ENCODE data around the gene TTC23.

DNA sequence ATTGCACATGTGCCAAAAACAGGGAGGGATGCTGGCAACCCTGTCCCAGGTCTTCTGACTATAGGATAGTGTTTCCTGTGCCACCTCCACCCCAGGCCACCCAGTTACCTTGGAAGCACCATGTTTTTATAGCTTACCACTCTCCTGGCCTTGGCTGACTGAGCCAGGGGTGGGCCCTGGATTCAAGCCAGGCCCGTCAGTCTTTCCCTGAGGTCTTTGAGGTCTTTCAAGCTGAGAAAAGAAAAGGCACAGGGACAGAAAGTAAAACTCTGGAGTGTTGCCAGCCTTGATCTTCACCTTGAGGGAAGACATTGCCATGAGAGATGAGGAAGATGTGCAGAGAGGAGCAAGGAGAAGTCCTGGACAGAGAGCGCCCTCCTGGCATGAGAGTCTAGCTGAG is 98.2 kb downstream of the TTC23 start:
- TF ChIP-seq HDGF (IDR thresholded peaks at IDR 0.05; ENCODE audit: borderline replicate concordance) (no peak), SUZ12 (IDR thresholded peaks at IDR 0.05) (no peak), NFRKB (IDR thresholded peaks at IDR 0.05) (no peak), FOXK2 (IDR thresholded peaks at IDR 0.05) (no peak), ELF4 (IDR thresholded peaks at IDR 0.05) (no peak), TARDBP (IDR thresholded peaks at IDR 0.05) (no peak), SP1 (IDR thresholded peaks at IDR 0.05) (no peak), FOXA1 (IDR thresholded peaks at IDR 0.05) (no peak), BHLHE40 (IDR thresholded peaks at IDR 0.05; ENCODE audit: borderline replicate concordance) (no peak), ARNT (IDR thresholded peaks at IDR 0.05) (no peak), L3MBTL2 (conservative IDR thresholded peaks at IDR 0.05) (no peak), LEF1 (IDR thresholded peaks at IDR 0.05; ENCODE audit: borderline replicate concordance) (no peak)
- TF ChIP-seq, protein P1, sequence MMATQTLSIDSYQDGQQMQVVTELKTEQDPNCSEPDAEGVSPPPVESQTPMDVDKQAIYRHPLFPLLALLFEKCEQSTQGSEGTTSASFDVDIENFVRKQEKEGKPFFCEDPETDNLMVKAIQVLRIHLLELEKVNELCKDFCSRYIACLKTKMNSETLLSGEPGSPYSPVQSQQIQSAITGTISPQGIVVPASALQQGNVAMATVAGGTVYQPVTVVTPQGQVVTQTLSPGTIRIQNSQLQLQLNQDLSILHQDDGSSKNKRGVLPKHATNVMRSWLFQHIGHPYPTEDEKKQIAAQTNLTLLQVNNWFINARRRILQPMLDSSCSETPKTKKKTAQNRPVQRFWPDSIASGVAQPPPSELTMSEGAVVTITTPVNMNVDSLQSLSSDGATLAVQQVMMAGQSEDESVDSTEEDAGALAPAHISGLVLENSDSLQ (IDR thresholded peaks at IDR 0.05) = no peak

All from HEK293T (cell line).